MCF 10A (cell line): Measurements from ENCODE around the gene ZNF598. TPM values are rescaled to one million over a fixed set of nuclear protein-coding genes. Genes with fewer than 3 reads are reported as not detected.

Experiments
- BruUV-seq: library from RNA; stranded (reverse); fragments of 400-500 nt; replicated peaks from 2 replicates; lab custom pipeline; 2021; lab: Mats Ljungman, UMichigan
- CTCF ChIA-PET: fragments of 300-600 bp; sonication (Branson Sonifier 250); formaldehyde crosslinking; extraction: SDS; loops from one replicate; lab custom pipeline; 2021; ENCODE audit warnings: antibody characterized with exemption, inconsistent platforms; lab: Yijun Ruan, JAX
- POLR2A ChIA-PET: fragments of 300-600, 350-650 bp; sonication (Branson Sonifier 250); formaldehyde crosslinking; extraction: SDS; loops from one replicate; lab custom pipeline; 2020; ENCODE audit warnings: antibody characterized with exemption, inconsistent platforms; lab: Yijun Ruan, JAX
- DNase-seq: peaks from one replicate; pipeline ENCODE4 v3.0.0-alpha.2; 2018; ENCODE audit not compliant: unreplicated experiment
- H3K27ac Mint-ChIP-seq: one replicate; pipeline ENCODE4 v1.8.0; 2022; ENCODE audit warnings: mild to moderate bottlenecking, low read depth, mixed read lengths; ENCODE audit not compliant: unreplicated experiment
- H3K27me3 Mint-ChIP-seq: one replicate; pipeline ENCODE4 v1.8.0; 2022; ENCODE audit warnings: mixed read lengths; ENCODE audit not compliant: insufficient read depth, unreplicated experiment
- H3K36me3 Mint-ChIP-seq: one replicate; pipeline ENCODE4 v1.8.0; 2022; ENCODE audit warnings: mild to moderate bottlenecking, moderate library complexity, mixed read lengths; ENCODE audit not compliant: insufficient read depth, unreplicated experiment
- H3K4me1 Mint-ChIP-seq: one replicate; pipeline ENCODE4 v1.8.0; 2022; ENCODE audit warnings: mixed read lengths; ENCODE audit not compliant: insufficient read depth, unreplicated experiment
- H3K4me3 Mint-ChIP-seq: one replicate; pipeline ENCODE4 v1.8.0; 2022; ENCODE audit warnings: mild to moderate bottlenecking, moderate library complexity, mixed read lengths; ENCODE audit not compliant: unreplicated experiment
- H3K9me3 Mint-ChIP-seq: one replicate; pipeline ENCODE4 v1.8.0; 2022; ENCODE audit warnings: mixed read lengths; ENCODE audit not compliant: unreplicated experiment
- CTCF ChIP-seq: fragments of 200-600 bp; IDR thresholded peaks from one replicate; pipeline ENCODE4 v1.8.0; 2022; ENCODE audit warnings: antibody characterized with exemption, mild to moderate bottlenecking; ENCODE audit not compliant: unreplicated experiment
- intact Hi-C: fragments of 100-400 bp; cut with micrococcal nuclease; formaldehyde crosslinking; loops from 2 replicates; pipeline ENCODE4 v1.14.1; 2022
- total RNA-seq: library from RNA; stranded (reverse); gene quantifications from 2 replicates; pipeline ENCODE4 v1.2.3, GENCODE V29; 2022

Gene ZNF598
- total RNA-seq, 1 experiment from 2014 or later, result 252 TPM

DNA sequence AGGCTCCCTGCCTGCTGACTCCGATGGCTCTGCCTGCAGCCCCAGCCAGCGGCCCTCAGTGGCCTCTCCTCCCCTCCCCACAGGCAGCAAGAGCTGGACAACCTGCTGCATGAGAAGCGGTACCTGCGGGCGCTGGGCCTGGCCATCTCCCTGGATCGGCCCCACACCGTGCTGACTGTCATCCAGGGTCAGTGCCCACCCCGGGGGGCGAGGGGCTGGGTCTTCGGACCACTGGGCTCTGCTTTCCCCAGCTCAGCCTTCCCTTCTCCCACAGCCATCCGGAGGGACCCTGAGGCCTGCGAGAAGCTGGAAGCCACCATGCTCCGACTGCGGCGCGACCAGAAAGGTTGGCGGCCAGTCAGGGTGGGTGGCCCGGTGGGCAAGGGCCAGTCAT is 31.7 kb downstream of the ZNF598 start:
- no TSS peak for BruUV-seq
- ChIA-PET CTCF (interaction anchor here (0.5 to 0.6 kb wide), 3 partner anchors 165 to 661 kb away, joined by 3 to 4 read pairs (median 3); no protein-coding TSS in a partner anchor), POLR2A (interaction anchor here (0.6 to 6.2 kb wide), 5 partner anchors 11 to 177 kb away, joined by 3 to 56 read pairs (median 4); partner anchors contain the start of genes NDUFB10, RPS2 and TRAF7)
- intact Hi-C loops, result no loop called here
- no peak overlapping the region for H3K4me3 Mint-ChIP-seq
- H3K36me3 Mint-ChIP-seq, result peaks cover 30% of the 10 kb centered on the region
- TF ChIP-seq CTCF, result no peak
- H3K27ac Mint-ChIP-seq, result no peak overlapping the region
- no peak for DNase-seq
- H3K9me3 Mint-ChIP-seq, result no peaks in the 10 kb centered on the region
- H3K4me1 Mint-ChIP-seq, result peaks cover 3% of the 10 kb centered on the region
- no peaks in the 10 kb centered on the region for H3K27me3 Mint-ChIP-seq

DNA sequence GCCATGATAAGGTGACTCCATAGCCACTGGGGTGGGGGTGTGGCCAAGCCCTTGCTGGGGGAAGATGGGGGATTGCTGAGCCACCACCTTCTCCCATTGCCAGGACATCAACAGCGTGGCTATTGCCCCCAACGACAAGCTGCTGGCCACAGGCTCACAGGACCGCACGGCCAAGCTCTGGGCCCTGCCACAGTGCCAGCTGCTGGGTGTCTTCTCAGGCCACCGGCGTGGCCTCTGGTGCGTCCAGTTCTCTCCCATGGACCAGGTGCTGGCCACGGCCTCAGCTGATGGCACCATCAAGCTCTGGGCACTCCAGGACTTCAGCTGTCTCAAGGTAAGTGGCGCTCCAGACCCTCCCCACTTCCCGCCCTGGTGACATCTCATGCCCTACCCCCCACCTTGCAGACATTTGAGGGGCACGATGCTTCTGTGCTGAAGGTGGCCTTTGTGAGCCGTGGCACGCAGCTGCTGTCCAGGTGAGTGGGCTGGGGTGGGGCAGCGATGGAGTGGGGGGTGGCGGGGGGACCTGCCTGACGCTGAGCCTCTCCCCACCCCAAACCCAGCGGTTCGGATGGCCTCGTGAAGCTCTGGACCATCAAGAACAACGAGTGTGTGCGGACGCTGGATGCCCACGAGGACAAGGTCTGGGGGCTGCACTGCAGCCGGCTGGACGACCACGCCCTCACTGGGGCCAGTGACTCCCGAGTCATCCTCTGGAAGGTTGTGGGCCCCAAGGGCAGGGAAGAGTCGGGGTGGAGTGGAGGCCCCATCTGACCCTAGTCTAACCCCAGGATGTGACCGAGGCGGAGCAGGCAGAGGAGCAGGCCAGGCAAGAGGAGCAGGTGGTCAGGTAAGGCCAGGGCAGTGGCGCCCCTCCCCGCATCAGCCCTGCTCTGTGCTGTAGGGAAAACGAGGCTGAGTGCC is 32.4 kb downstream of the ZNF598 start:
- H3K4me1 Mint-ChIP-seq, result peaks cover 6% of the 10 kb centered on the region
- TF ChIP-seq CTCF, result no peak
- H3K4me3 Mint-ChIP-seq, result no peak overlapping the region
- H3K27me3 Mint-ChIP-seq, result no peaks in the 10 kb centered on the region
- no peak for DNase-seq
- H3K9me3 Mint-ChIP-seq, result no peaks in the 10 kb centered on the region
- H3K27ac Mint-ChIP-seq, result no peak overlapping the region
- peaks cover 30% of the 10 kb centered on the region for H3K36me3 Mint-ChIP-seq
- intact Hi-C loops, result no loop called here
- POLR2A ChIA-PET, result interaction anchor here (0.5 to 6.2 kb wide), 5 partner anchors 11 to 227 kb away, joined by 3 to 56 read pairs (median 3); partner anchors contain the start of genes RPS2 and TRAF7
- BruUV-seq, result no TSS peak
- CTCF ChIA-PET, result interaction anchor here (0.5 kb wide), 1 partner anchor 165 kb away, joined by 3 read pairs; no protein-coding TSS in a partner anchor

GRCh38 chr16:1976216-1976520 is 33.5 kb downstream of the ZNF598 start:
- Mint-ChIP-seq H3K4me1 (peaks cover 12% of the 10 kb centered on the region), H3K36me3 (peaks cover 30% of the 10 kb centered on the region), H3K27ac (no peak overlapping the region), H3K4me3 (no peak overlapping the region), H3K9me3 (no peaks in the 10 kb centered on the region), H3K27me3 (no peaks in the 10 kb centered on the region)
- no TSS peak for BruUV-seq
- POLR2A ChIA-PET, result interaction anchor here (1.2 kb wide), 1 partner anchor 179 kb away, joined by 3 read pairs; no protein-coding TSS in a partner anchor
- intact Hi-C loops, result no loop called here
- no peak for TF ChIP-seq CTCF
- CTCF ChIA-PET, result no interaction called here
- no peak for DNase-seq
